ENCODE data around the gene KIF16B.

DNA sequence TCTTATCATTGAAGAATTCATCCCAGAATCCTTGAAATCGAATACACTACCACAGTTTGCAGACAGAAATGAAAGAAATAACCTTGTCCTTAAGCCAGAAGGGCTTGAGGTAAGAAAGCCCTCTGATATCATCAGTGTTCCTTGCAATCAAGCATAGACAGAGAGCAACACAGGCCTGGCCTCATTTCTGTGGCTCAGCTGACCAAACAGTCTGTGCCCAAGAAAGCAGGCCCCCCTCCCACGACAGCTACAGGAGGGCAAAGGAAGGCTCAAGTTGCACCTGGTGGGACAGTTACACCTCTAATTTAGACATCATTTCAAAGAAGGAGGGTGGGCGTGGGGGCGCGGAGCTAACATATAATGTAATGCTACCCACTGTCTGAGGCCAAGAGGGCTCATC is 21.6 kb downstream of the KIF16B start:
- TF ChIP-seq CTCF (conservative IDR thresholded peaks at IDR 0.05; ENCODE audit: low read depth, low read length) (no peak), EZH2 (IDR thresholded peaks at IDR 0.05; ENCODE audit: low read length, unreplicated experiment) (no peak)

All from PC-3 (cell line).